BLaER1 treated with 17β-estradiol and CSF1 and Interleukin-3, amounts not matched to agents 10 nM and 100 nM (cell line): ENCODE results near the gene YBX2.

Experiments used
- H3K27ac ChIP-seq, 11 experiments: shearing (Covaris generic); formaldehyde crosslinking; 2 replicates each; pipeline ENCODE4 v1.8.1; 2022
- H3K27me3 ChIP-seq, 11 experiments: shearing (Covaris generic); formaldehyde crosslinking; 2 replicates each; pipeline ENCODE4 v1.8.1; 2022
- H3K36me3 ChIP-seq, 11 experiments: shearing (Covaris generic); formaldehyde crosslinking; 2 replicates each; pipeline ENCODE4 v1.8.1; 2022
- H3K4me1 ChIP-seq, 10 experiments: shearing (Covaris generic); formaldehyde crosslinking; 2 replicates each; pipeline ENCODE4 v1.8.1; 2022
- H3K4me2 ChIP-seq, 11 experiments: shearing (Covaris generic); formaldehyde crosslinking; 2 replicates each; pipeline ENCODE4 v1.8.1; 2022
- H3K4me3 ChIP-seq, 10 experiments: shearing (Covaris generic); formaldehyde crosslinking; 2 replicates each; pipeline ENCODE4 v1.8.1; 2022
- H3K9ac ChIP-seq, 11 experiments: shearing (Covaris generic); formaldehyde crosslinking; 2 replicates each; pipeline ENCODE4 v1.8.1; 2022
- H3K9me3 ChIP-seq, 11 experiments: shearing (Covaris generic); formaldehyde crosslinking; replicated peaks in 1 of 11; 2 replicates each; pipeline ENCODE4 v1.8.1; 2022
- H4K20me1 ChIP-seq, 11 experiments: shearing (Covaris generic); formaldehyde crosslinking; 2 replicates each; pipeline ENCODE4 v1.8.1; 2022
- Cebpa-rat ChIP-seq, 11 experiments: shearing (Covaris generic); IDR thresholded peaks; 2 replicates each; pipeline ENCODE4 v1.8.1; 2022

YBX2 gene

GRCh38 chr17:7326186-7326585, 31.7 kb upstream of the YBX2 start:
- peaks cover 23 to 29% (median 24%) of the 10 kb centered on the region in 10 experiments for H3K4me1 ChIP-seq
- peaks cover 0 to 27% (median 4%) of the 10 kb centered on the region in 11 experiments; a peak in 3 of 22 replicates for H4K20me1 ChIP-seq
- no peaks in the 10 kb centered on the region for H3K9me3 ChIP-seq
- H3K4me2 ChIP-seq, result no peak overlapping the region
- TF ChIP-seq Cebpa-rat (IDR thresholded peaks at IDR 0.05), result no peak
- H3K27me3 ChIP-seq, result no peaks in the 10 kb centered on the region
- peak overlapping the region in 6 of 11 experiments; percentile 4 to 91 (median 57); a peak in 4 of 22 replicates for H3K9ac ChIP-seq
- H3K4me3 ChIP-seq, result no peak overlapping the region
- H3K27ac ChIP-seq, result no peak overlapping the region
- H3K36me3 ChIP-seq, result peaks cover 45 to 64% (median 56%) of the 10 kb centered on the region in 11 experiments

- Histone ChIP-seq H4K20me1 (peaks cover 0 to 27% (median 4%) of the 10 kb centered on the region in 11 experiments; a peak in 3 of 22 replicates), H3K27me3 (no peaks in the 10 kb centered on the region), H3K4me3 (no peak overlapping the region), H3K36me3 (peaks cover 56 to 75% (median 67%) of the 10 kb centered on the region in 11 experiments), H3K4me2 (no peak overlapping the region), H3K9me3 (no peaks in the 10 kb centered on the region), H3K9ac (0 out of 22 replicates have a peak overlapping the region, but pooled peaks of 1 of the 11 experiments have one; percentile 89), H3K4me1 (peaks cover 13 to 20% (median 15%) of the 10 kb centered on the region in 10 experiments; a peak in 19 of 20 replicates), H3K27ac (no peak overlapping the region)
- no peak for TF ChIP-seq Cebpa-rat (IDR thresholded peaks at IDR 0.05)
These were observed 30.6 kb upstream of the YBX2 start for GRCh38 chr17:7325031-7325528.

- no peaks in the 10 kb centered on the region for H3K27me3 ChIP-seq
- no peak overlapping the region for H3K9ac ChIP-seq
- H3K4me3 ChIP-seq, result no peak overlapping the region
- H3K4me2 ChIP-seq, result no peak overlapping the region
- H3K9me3 ChIP-seq, result no peaks in the 10 kb centered on the region
- H3K4me1 ChIP-seq, result peaks cover 13 to 20% (median 15%) of the 10 kb centered on the region in 10 experiments; a peak in 19 of 20 replicates
- no peak for TF ChIP-seq Cebpa-rat (IDR thresholded peaks at IDR 0.05)
- H3K27ac ChIP-seq, result no peak overlapping the region
- peaks cover 58 to 82% (median 74%) of the 10 kb centered on the region in 11 experiments for H3K36me3 ChIP-seq
- H4K20me1 ChIP-seq, result peaks cover 0 to 27% (median 4%) of the 10 kb centered on the region in 11 experiments; a peak in 3 of 22 replicates
These were observed 30.0 kb upstream of the YBX2 start for GRCh38 chr17:7324438-7324779.

- peaks cover 61 to 87% (median 78%) of the 10 kb centered on the region in 11 experiments for H3K36me3 ChIP-seq
- H3K27me3 ChIP-seq, result no peaks in the 10 kb centered on the region
- no peak overlapping the region for H3K27ac ChIP-seq
- H3K9ac ChIP-seq, result peak overlapping the region in 1 of 11 experiments; percentile 11; a peak in 1 of 22 replicates
- no peaks in the 10 kb centered on the region for H3K9me3 ChIP-seq
- peaks cover 13 to 20% (median 15%) of the 10 kb centered on the region in 10 experiments; a peak in 19 of 20 replicates for H3K4me1 ChIP-seq
- peaks cover 0 to 27% (median 4%) of the 10 kb centered on the region in 11 experiments; a peak in 3 of 22 replicates for H4K20me1 ChIP-seq
- H3K4me2 ChIP-seq, result no peak overlapping the region
- H3K4me3 ChIP-seq, result no peak overlapping the region
- no peak for TF ChIP-seq Cebpa-rat (IDR thresholded peaks at IDR 0.05)
These were observed 29.4 kb upstream of the YBX2 start for GRCh38 chr17:7323731-7324437.

GRCh38 chr17:7322520-7323194, 28.2 kb upstream of the YBX2 start:
- Histone ChIP-seq H3K4me3 (no peak overlapping the region), H4K20me1 (peaks cover 0 to 27% (median 4%) of the 10 kb centered on the region in 11 experiments; a peak in 3 of 22 replicates), H3K27me3 (no peaks in the 10 kb centered on the region), H3K9me3 (no peaks in the 10 kb centered on the region), H3K27ac (no peak overlapping the region), H3K36me3 (peaks cover 74 to 99% (median 90%) of the 10 kb centered on the region in 11 experiments), H3K4me2 (no peak overlapping the region), H3K9ac (peak overlapping the region in 4 of 11 experiments; percentile 1 to 35 (median 18); a peak in 3 of 22 replicates), H3K4me1 (peaks cover 3 to 12% (median 6%) of the 10 kb centered on the region in 10 experiments; a peak in 19 of 20 replicates)
- no peak for TF ChIP-seq Cebpa-rat (IDR thresholded peaks at IDR 0.05)

GRCh38 chr17:7321466-7321865, 27.0 kb upstream of the YBX2 start:
- Histone ChIP-seq H3K9me3 (no peaks in the 10 kb centered on the region), H3K9ac (peak overlapping the region in 3 of 11 experiments; percentile 18 to 24 (median 24); a peak in 3 of 22 replicates), H3K4me2 (no peak overlapping the region), H3K4me1 (peaks cover 0 to 14% (median 4%) of the 10 kb centered on the region in 10 experiments; a peak in 9 of 20 replicates), H3K4me3 (no peak overlapping the region), H4K20me1 (peaks cover 0 to 27% (median 4%) of the 10 kb centered on the region in 11 experiments; a peak in 3 of 22 replicates), H3K36me3 (peaks cover 80 to 99% (median 90%) of the 10 kb centered on the region in 11 experiments), H3K27ac (no peak overlapping the region), H3K27me3 (no peaks in the 10 kb centered on the region)
- no peak for TF ChIP-seq Cebpa-rat (IDR thresholded peaks at IDR 0.05)

- peak overlapping the region in 1 of 11 experiments; percentile 26; a peak in 2 of 22 replicates for H3K9ac ChIP-seq
- H3K27ac ChIP-seq, result no peak overlapping the region
- no peaks in the 10 kb centered on the region for H3K27me3 ChIP-seq
- H4K20me1 ChIP-seq, result peaks cover 11 to 32% (median 17%) of the 10 kb centered on the region in 11 experiments; a peak in 21 of 22 replicates
- H3K9me3 ChIP-seq, result no peaks in the 10 kb centered on the region
- peaks cover 22 to 37% (median 27%) of the 10 kb centered on the region in 10 experiments for H3K4me1 ChIP-seq
- H3K4me2 ChIP-seq, result no peak overlapping the region
- no peak for TF ChIP-seq Cebpa-rat (IDR thresholded peaks at IDR 0.05)
- H3K36me3 ChIP-seq, result peaks cover 69 to 85% (median 75%) of the 10 kb centered on the region in 11 experiments
- no peak overlapping the region for H3K4me3 ChIP-seq
These were observed 23.9 kb upstream of the YBX2 start for GRCh38 chr17:7318121-7318860.

GRCh38 chr17:7317161-7317803, 22.8 kb upstream of the YBX2 start:
- Histone ChIP-seq H3K4me2 (peak overlapping the region in 3 of 11 experiments; percentile 7 to 25 (median 18); a peak in 4 of 22 replicates), H3K4me1 (peaks cover 31 to 47% (median 37%) of the 10 kb centered on the region in 10 experiments), H3K9me3 (no peaks in the 10 kb centered on the region), H4K20me1 (peaks cover 21 to 33% (median 27%) of the 10 kb centered on the region in 11 experiments; a peak in 21 of 22 replicates), H3K9ac (peak overlapping the region in 3 of 11 experiments; percentile 9 to 34 (median 26); a peak in 3 of 22 replicates), H3K4me3 (no peak overlapping the region), H3K27me3 (no peaks in the 10 kb centered on the region), H3K36me3 (peaks cover 69 to 85% (median 75%) of the 10 kb centered on the region in 11 experiments), H3K27ac (peak overlapping the region in 2 of 11 experiments; percentile 2 to 21; a peak in 2 of 22 replicates)
- no peak for TF ChIP-seq Cebpa-rat (IDR thresholded peaks at IDR 0.05)
